ENCODE data around the gene UBP1.
"Not testable (repeated sequence)": the region's sequence is repeated elsewhere in the genome, so short reads cannot be mapped to it uniquely, and the experiment has no call there.

UBP1 gene

DNA sequence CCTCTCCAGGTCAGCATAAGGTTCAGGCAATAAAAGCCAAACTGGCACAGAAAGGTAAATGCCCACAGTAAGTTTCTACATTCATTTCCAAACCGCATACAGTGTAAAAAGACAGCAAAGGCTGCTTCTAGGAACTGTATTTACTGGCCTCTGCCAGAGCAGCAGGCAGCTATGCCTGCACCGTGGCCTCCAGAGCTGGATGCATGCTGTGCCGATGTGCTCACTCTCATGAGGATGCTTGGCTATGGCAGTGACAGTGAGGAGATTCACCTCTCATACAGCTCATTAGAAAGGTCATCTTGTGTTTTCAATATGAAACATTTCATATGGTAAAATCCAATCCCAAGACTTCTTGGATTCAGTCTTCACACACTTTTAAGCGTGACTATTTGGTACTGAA, 50.3 kb downstream of the UBP1 start:
- DNase-seq (ENCODE audit: low read depth, low spot score), result no peak

DNA sequence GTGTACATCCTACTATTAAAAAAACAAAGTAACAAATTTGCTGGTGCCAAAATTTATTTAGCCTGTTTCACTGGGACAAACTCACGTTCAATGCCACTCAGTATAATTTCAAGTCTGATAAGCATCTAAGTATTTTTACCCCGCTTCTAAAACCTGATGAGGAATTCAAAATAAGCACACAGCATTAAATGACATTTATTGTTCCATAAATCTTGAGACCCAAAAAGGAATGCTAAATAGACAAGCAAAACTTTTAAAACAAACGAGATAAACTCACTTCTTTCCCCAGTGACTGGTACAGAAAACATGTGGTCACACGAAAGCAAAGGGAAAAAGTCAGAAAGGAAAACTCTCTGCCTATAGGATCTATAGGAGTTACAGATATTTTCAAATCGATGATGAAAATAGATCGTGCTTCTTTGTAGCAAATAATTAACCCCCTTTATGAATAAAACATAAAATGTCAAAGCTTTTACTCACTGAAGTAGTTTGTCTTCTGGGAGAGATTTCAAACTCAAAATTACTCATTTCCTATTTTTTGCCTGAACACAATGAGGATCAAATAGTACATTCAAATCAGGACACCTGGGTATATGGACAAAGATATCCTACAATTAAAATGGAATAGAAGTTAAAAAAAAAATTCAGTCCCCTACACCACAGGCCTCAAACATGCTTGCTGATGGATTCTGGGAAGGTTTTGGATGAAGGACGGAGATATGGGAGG, 51.7 kb downstream of the UBP1 start:
- DNase-seq (ENCODE audit: low read depth, low spot score), result no peak

DNA sequence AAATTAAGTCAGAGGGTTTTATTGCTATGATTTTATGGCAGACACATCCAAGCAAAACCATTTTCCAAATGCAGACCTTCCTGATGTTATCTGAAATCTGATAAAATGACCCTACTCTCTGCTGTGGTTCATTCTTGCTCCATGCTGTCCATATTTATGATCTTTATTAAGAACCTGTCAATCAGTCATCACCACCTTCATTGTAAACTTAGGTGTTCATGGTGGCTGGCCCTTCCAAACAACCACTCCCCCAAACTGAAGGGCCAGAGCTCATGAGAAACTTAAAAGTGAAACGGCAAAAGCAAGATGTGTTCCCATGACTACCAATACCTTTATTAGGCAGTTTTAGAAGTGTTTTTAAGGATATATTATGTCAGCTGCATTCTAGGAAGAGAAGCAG, 53.6 kb downstream of the UBP1 start:
- no peak for DNase-seq (ENCODE audit: low read depth, low spot score)

DNA sequence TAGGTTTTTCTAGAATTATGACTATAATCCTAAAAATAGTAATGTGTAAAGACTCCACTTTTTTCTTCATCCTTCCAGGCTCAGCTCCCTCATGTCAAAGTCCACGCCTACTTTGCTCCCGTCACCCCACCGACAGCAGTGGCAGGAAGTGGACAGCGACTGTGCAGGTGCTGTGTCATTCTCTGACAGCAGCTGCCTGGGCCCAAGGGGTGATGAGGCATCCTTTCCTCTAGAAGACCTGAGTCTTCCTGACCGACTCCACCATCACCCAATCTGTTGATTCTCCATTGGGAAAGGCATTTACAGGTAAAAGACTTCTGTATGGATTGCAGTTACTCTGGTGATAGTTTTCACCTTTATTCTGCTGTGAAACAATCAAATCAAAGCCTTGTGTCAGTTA, 54.8 kb downstream of the UBP1 start:
- no peak for DNase-seq (ENCODE audit: low read depth, low spot score)

DNA sequence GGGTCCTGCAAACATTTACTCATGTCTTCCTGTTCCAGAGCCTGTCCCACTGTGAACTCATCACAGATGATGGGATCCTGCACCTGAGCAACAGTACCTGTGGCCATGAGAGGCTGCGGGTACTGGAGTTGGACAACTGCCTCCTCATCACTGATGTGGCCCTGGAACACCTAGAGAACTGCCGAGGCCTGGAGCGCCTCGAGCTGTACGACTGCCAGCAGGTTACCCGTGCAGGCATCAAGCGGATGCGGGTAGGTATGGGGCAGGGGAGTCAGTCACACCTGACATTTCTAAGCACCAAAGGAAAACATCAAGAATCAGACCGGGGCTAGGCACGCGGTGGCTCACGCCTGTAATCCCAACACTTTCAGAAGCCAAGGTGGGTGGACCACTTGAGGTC, 56.3 kb downstream of the UBP1 start:
- no peak for DNase-seq (ENCODE audit: low read depth, low spot score)

DNA sequence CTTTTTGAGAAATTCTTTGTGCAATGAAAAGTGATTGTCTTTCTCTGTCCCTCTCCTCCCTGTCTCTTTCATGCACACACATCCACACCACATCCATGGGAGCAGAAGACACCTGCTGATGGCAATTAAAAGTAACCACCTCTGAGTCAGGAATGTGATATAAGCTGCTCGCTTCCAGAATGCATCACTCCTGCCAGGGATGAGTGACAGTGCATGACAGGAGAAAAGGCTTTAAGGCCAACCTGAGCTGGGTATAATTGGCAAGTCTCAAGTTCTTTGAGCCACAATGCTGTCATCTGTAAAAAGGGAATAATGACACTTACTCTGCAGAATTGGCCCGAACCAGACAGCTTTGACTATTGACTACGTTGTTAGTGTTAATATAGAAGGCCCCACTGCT, 59.6 kb downstream of the UBP1 start:
- DNase-seq (ENCODE audit: low read depth, low spot score), result no peak

DNA sequence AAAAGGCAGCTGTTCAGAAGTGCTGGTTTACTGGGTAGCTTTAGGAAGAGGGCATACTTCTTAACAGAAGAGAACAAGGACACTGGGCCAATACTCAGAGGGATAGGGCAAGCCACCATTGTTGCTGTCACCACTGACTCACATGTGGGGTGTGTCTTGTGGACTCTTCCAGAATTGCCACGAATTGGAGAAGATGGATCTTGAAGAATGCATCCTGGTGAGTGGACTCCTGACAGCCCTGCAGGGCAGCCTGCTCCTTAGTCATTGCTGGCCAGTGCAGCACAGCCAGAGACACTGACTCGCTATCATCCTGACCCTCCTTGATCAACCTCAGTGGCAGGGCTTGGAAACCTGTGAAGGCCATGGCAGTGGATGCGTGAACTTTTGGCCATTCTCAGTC, 62.3 kb downstream of the UBP1 start:
- no peak for DNase-seq (ENCODE audit: low read depth, low spot score)

DNA sequence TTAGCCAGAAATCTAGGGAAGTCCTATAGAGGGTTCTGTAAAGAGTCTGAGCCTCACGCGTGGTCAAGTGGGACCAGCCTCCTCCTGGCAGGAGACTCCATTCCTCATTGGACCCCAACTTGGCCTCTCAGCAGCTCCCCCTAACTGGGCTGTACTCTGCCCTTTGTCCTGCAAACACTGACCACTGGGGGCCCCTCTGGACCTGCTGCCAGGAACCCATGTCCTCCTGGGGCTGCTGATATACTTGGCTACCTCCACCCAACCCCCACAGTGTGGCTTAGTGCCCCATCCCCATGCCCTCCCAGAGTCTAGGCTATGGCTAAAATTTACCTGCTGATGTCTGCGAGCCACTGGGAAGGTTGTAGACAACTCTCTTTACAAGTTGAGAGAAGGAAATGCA, 62.7 kb downstream of the UBP1 start:
- no peak for DNase-seq (ENCODE audit: low read depth, low spot score)

DNA sequence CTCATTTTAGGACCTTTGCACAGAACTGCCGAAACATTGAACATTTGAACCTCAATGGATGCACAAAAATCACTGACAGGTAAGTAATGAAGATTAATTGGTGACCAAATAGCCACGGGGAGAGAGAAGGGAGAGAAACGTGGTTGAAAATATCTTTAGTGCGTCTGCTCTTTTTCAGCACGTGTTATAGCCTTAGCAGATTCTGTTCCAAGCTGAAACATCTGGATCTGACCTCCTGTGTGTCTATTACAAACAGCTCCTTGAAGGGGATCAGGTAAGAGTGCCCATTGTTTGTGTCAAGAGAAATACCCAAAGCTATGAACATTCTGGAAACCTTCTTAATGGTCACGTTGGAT, 67.1 kb downstream of the UBP1 start:
- DNase-seq (ENCODE audit: low read depth, low spot score), result no peak

DNA sequence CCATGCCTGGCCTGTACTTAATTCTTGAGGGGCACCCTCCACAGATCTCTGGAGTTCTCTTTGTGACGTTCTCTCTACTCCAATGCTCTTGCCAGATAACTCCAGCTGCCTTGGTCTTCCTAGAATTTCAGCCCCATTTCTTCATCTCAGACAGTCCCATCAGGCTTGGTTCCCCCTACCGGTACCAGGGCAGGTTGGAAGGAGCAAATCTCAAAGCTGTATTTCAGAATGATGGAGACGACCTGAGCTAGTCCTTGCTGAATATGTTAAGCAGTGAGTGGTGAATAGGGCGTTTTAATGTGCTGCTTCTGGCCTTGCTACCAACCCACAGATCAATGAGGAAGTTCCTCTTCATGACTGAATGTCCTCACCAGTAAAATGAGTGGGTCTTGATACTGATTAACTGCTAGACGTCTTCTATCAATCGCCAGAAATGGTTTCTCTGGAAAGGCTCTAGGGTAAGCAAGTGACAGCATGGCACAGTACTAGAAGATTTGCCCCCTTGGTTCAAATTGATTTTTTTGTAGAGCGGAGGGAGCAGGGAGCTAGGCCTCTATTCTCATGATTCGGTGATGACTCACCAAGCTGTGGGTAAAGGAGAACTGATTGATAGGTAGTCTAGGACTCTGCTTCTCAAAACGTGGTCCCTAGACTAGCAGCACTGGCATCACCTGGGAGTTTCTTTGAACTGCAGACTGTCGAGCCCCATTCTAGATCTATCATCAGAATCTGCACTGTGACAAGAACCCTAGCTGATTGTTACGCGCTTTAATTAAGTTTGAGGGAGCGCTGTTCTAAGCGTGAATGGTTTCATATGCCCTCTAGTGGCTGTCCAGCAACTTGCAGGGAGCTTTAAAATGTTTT, 67.8 kb downstream of the UBP1 start:
- peak; percentile 41 for DNase-seq (ENCODE audit: low read depth, low spot score)

DNA sequence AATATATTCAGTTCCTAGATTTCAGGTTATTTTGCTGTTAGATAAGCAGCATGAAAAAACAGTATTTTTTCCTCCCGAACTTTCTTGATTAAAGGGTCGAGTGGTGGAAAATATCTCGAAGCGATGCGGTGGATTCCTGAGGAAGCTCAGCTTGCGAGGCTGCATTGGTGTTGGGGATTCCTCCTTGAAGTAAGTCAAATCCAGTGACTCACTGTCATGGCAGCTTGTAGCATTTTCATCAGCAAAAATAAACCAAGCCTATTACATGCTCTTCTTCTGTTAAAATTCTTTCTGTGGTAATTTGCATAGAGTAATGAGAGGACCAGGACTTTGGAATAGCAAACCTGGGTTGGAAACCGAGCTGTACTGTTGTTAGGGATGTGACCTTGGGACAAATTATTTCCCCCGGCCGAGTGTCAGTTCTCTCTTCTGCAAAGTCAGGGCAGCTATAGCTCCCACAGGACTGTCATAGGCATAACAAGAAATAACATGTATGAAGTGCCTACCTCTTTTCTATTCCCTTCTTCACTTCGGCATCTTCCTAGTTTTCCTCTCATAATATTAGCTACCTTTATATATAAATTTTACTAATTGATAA, 75.6 kb downstream of the UBP1 start:
- DNase-seq (ENCODE audit: low read depth, low spot score), result no peak

DNA sequence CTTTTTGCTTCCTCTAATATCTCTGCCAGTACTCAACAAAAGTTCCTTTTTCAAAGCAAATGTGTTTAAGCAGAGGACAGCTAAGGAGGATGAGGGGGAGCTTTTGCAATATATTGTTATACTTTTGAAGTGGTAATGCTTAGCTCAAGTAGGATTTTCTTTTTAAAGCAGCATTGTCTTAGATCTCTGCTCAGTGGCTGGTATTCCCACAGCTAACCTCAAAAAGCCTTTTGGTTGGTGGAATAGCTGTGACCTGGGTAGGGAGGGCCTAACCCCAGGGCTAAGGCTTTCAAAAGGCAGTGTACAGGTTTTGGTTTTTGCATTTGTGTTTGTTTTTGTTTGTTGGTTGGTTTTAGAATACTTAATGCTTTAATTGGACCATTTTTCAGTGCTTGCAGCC, 76.1 kb downstream of the UBP1 start:
- DNase-seq (ENCODE audit: low read depth, low spot score), result no peak

DNA sequence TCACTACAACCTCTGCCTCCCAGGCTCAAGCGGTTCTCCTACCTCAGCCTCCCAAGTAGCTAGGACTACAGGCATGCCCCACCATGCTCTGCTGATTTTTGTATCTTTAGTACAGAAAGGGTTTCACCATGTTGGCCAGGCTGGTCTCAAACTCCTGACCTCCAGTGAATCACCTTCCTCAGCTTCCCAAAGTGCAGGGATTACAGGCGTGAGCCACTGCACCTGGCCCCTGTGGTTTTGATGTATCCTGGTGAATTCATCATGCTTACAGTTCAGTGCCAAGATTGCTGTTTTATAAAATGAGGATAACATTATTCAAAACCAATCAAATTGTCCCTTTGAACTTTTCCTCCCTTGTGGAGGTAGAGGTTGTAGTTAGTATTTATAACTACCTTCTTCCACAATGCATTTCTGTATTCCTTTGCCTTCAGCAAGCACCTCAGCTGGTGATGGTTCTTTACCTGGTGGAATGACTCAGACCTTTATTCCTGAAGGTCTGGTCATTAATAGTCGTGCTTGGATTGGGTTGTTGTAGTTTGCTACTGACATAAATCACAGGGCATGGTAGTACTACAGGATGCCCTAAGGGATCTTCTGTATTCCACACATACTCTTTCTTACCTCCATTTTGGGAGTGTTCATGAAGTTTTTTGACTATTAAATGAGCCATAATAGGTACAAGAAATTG, 76.9 kb downstream of the UBP1 start:
- no peak for DNase-seq (ENCODE audit: low read depth, low spot score)

DNA sequence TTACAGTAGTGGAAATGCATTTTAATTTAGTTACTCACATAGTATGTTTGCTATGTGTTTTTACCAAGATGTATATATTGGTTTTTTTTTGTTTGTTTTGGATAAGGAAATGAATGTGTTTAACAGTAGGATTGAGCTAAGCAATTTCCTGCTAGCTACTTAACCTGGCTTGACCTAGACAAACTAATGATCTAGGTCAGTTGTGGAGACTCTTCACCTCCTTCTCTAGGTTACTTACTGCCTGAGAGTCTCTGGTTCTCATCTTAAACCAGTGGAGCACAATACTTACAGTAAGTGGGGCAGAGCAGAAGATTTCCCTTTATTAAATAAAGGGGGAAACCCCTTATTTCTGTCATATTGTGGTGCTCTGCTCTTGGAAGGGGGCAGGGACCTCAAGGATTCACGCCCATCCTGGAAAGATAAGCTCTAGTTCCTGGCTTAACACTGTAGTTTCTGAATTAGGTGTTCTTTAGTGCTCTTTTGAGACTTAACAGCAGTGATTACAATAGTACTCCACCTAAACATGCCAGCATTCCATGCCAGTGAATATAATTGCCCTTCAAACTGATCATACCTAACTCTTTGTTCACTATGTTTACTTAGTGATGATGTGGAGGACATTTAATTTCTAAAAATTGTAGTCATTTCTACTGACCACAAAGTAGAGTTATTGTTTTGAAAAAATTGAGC, 79.9 kb downstream of the UBP1 start:
- peak; percentile 17 for DNase-seq (ENCODE audit: low read depth, low spot score)

DNA sequence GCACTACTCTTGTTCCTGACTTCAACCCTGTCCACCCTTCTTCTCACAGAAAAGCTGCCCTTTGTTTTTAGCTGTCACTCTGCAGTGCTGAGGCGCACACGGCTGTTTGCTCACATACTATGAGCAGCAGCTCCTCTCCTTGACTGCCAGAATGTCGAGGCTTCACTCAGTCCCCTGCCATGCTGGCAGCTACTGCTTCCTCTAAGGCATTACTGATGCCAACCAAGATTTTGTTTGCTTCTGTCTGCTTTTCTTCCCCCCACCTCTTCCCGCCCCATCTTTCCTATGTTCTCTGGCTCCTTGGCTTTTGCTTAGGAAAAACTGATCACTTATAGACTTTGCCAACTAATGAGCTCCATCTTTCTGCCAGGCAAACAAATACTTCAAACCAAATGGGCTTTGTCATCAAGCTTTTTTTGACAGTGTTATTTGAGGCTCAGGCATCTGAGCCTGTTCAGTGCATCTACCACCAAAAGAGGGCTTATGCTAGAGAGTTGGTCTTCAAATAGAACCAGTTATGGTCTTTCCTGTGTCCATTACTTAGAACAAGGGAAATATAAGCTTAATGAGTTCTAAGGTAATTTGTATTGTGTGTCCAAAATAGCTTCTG, 81.9 kb downstream of the UBP1 start:
- no peak for DNase-seq (ENCODE audit: low read depth, low spot score)

DNA sequence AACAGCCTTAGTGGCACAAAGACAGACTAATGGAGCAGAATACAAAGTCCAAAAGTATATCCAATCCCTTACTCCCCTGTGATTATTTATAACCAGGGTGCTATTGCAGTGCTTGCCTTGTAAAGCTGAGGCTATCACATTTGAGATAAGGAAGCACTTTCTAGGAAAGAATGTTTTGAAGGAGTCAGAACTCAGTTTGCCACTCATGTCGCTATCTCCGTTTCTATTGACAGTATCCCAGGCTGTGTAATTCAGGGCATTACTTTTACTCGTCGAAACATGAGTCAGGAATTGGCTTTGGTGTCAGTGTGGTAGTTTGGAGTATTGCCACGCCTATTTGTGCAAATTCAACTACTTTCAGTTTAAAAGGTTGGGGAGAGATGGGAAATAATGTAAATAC, 84.6 kb downstream of the UBP1 start:
- no peak for DNase-seq (ENCODE audit: low read depth, low spot score)

DNA sequence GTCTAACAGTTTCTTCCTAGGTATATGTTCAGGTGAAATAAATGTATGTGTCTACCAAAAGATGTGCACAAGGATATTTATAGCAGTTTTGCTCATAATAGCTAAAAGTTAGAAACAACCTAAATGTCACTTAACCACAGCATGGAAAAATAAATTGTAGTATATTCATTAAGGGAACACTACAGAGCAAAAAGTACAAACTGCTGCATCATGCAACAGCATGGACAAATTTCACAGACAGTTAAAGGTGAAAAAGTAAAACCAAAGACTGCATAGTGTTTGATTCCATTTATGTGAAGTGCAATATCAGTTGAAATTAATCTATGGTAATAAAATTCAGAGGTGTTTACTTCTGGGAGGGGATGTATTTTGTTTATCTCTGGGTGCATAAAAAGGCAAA, 100.4 kb downstream of the UBP1 start:
- DNase-seq (ENCODE audit: low read depth, low spot score), result no peak

DNA sequence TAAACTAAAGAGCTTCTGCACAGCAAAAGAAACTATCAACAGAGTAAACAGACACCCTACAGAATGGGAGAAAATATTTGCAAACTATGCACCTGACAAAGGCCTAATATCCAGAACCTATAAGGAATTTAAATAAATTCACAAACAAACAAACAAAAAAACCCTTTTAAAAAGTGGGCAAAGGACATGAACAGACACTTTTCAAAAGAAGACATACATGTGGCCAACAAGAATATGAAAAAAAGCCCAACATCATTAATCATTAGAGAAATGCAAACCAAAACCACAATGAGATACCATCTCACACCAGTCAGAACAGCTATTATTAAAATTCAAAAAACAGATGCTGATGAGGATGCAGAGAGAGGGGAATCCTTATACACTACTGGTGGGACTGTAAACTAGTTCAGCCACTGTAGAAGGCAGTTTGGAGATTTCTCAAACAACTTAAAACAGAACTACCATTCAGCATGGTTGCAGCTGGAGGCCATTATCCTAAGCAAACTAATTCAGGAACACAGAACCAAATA, 101.2 kb downstream of the UBP1 start:
- not testable (repeated sequence) for DNase-seq (ENCODE audit: low read depth, low spot score)
